GM12878 (cell line): ENCODE data around the gene SFXN4.

Experiments used
- CBFB ChIP-seq: IDR thresholded peaks from 2 replicates; pipeline ENCODE4 v1.6.1; 2016; ENCODE audit warnings: antibody characterized with exemption, low read depth
- DPF2 ChIP-seq: fragments of 450-650 bp; IDR thresholded peaks from 2 replicates; pipeline ENCODE4 v1.6.1; 2017; ENCODE audit warnings: mild to moderate bottlenecking
- ETV6 ChIP-seq, 2 experiments: fragments of 450-650 bp in 1 of 2; IDR thresholded peaks in 1 of 2; conservative IDR thresholded peaks in 1 of 2; 2 replicates each; pipeline ENCODE4 v1.6.1; 2014; ENCODE audit warnings: antibody characterized with exemption in 1 of 2, borderline replicate concordance in 1 of 2, low read depth in 1 of 2, mild to moderate bottlenecking in 1 of 2, moderate library complexity in 1 of 2
- EZH2 ChIP-seq: IDR thresholded peaks from 2 replicates; pipeline ENCODE4 v1.6.1; 2012; ENCODE audit warnings: low read depth, mild to moderate bottlenecking, control low read depth, inconsistent platforms, low read length, borderline replicate concordance; ENCODE audit not compliant: control insufficient read depth
- HDGF ChIP-seq: fragments of 450-650 bp; IDR thresholded peaks from 2 replicates; pipeline ENCODE4 v1.6.1; 2016; ENCODE audit warnings: antibody characterized with exemption
- POLR2A ChIP-seq: IDR thresholded peaks from 2 replicates; pipeline ENCODE4 v1.6.1; 2011; ENCODE audit warnings: low read depth, mild to moderate bottlenecking, low read length
- TCF12 ChIP-seq: IDR thresholded peaks from 2 replicates; pipeline ENCODE4 v1.6.1; 2011; ENCODE audit warnings: low read depth, mild to moderate bottlenecking, low read length
- YY1 ChIP-seq: IDR thresholded peaks from 2 replicates; pipeline ENCODE4 v1.6.1; 2011; ENCODE audit warnings: low read depth, mild to moderate bottlenecking, low read length
- ZNF384 ChIP-seq: IDR thresholded peaks from 2 replicates; pipeline ENCODE4 v1.6.1; 2012; ENCODE audit warnings: low read depth, mild to moderate bottlenecking, low read length, improper control_type of control experiment, borderline replicate concordance
- TF ChIP-seq, protein P1 (sequence below), 3 experiments: IDR thresholded peaks in 2 of 3; conservative IDR thresholded peaks in 1 of 3; 2 replicates each; pipeline ENCODE4 v1.5.1; 2011; ENCODE audit warnings: low read depth in 3 of 3, low read length in 3 of 3, mild to moderate bottlenecking in 3 of 3, control low read depth in 2 of 3, moderate library complexity in 2 of 3, inconsistent platforms in 1 of 3, mixed read lengths in 1 of 3; ENCODE audit not compliant: control insufficient read depth in 2 of 3, insufficient read depth in 1 of 3; ENCODE audit errors: extremely low read depth in 1 of 3
- TF ChIP-seq, protein P2 (sequence below): fragments of 450-650 bp; IDR thresholded peaks from 2 replicates; pipeline ENCODE4 v1.6.1; 2016; ENCODE audit warnings: mild to moderate bottlenecking

- TF ChIP-seq, protein P1, sequence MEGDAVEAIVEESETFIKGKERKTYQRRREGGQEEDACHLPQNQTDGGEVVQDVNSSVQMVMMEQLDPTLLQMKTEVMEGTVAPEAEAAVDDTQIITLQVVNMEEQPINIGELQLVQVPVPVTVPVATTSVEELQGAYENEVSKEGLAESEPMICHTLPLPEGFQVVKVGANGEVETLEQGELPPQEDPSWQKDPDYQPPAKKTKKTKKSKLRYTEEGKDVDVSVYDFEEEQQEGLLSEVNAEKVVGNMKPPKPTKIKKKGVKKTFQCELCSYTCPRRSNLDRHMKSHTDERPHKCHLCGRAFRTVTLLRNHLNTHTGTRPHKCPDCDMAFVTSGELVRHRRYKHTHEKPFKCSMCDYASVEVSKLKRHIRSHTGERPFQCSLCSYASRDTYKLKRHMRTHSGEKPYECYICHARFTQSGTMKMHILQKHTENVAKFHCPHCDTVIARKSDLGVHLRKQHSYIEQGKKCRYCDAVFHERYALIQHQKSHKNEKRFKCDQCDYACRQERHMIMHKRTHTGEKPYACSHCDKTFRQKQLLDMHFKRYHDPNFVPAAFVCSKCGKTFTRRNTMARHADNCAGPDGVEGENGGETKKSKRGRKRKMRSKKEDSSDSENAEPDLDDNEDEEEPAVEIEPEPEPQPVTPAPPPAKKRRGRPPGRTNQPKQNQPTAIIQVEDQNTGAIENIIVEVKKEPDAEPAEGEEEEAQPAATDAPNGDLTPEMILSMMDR (IDR thresholded peaks at IDR 0.05 in 2 of 3, conservative IDR thresholded peaks at IDR 0.05 in 1 of 3; ENCODE audit: control insufficient read depth in 2 of 3, extremely low read depth in 1 of 3, insufficient read depth in 1 of 3, low read depth in 3 of 3, low read length in 3 of 3), result no peak
- TF ChIP-seq HDGF (no peak), POLR2A (no peak), CBFB (no peak), YY1 (no peak), TCF12 (no peak), DPF2 (no peak), EZH2 (no peak), ZNF384 (no peak), ETV6 (conservative IDR thresholded peaks at IDR 0.05 in 1 of 2, IDR thresholded peaks at IDR 0.05 in 1 of 2; ENCODE audit: borderline replicate concordance in 1 of 2, low read depth in 1 of 2) (no peak)
- TF ChIP-seq, protein P2, sequence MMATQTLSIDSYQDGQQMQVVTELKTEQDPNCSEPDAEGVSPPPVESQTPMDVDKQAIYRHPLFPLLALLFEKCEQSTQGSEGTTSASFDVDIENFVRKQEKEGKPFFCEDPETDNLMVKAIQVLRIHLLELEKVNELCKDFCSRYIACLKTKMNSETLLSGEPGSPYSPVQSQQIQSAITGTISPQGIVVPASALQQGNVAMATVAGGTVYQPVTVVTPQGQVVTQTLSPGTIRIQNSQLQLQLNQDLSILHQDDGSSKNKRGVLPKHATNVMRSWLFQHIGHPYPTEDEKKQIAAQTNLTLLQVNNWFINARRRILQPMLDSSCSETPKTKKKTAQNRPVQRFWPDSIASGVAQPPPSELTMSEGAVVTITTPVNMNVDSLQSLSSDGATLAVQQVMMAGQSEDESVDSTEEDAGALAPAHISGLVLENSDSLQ, result no peak
Measured at GRCh38 chr10:119129721-119130120, 35.8 kb downstream of the SFXN4 start.
